Measurements from ENCODE around the gene RAET1L.
"Not testable (repeated sequence)": the region's sequence is repeated elsewhere in the genome, so short reads cannot be mapped to it uniquely, and the experiment has no call there.

RAET1L gene

GRCh38 chr6:150015281-150016001 is 9.9 kb downstream of the RAET1L start:
- not testable (repeated sequence) for DNase-seq

GRCh38 chr6:150014623-150015280 is 10.6 kb downstream of the RAET1L start:
- DNase-seq: not testable (repeated sequence)

- DNase-seq: not testable (repeated sequence)
Observed at GRCh38 chr6:150013785-150014622, 11.3 kb downstream of the RAET1L start.

GRCh38 chr6:150012846-150013784 is 12.2 kb downstream of the RAET1L start:
- DNase-seq: not testable (repeated sequence)

GRCh38 chr6:150008588-150008987 is 16.7 kb downstream of the RAET1L start:
- DNase-seq: peak in 1 of 2 experiments; percentile 29

GRCh38 chr6:150006961-150007464 is 18.3 kb downstream of the RAET1L start:
- DNase-seq: peak in 1 of 2 experiments; percentile 30

GRCh38 chr6:150005761-150006651 is 19.3 kb downstream of the RAET1L start:
- no peak for DNase-seq

GRCh38 chr6:150004783-150005717 is 20.3 kb downstream of the RAET1L start:
- peak; percentile 85 to 87 for DNase-seq

GRCh38 chr6:150004101-150004782 is 21.1 kb downstream of the RAET1L start:
- DNase-seq: no peak

GRCh38 chr6:150003599-150003998 is 21.7 kb downstream of the RAET1L start:
- DNase-seq: not testable (repeated sequence)

- no peak for DNase-seq
Observed at GRCh38 chr6:150002710-150003109, 22.6 kb downstream of the RAET1L start.

GRCh38 chr6:150001295-150002008 is 23.9 kb downstream of the RAET1L start:
- no peak for DNase-seq

GRCh38 chr6:149999636-150000035 is 25.7 kb downstream of the RAET1L start:
- no peak for DNase-seq

- no peak for DNase-seq
Observed at GRCh38 chr6:149995971-149996370, 29.4 kb downstream of the RAET1L start.

- no peak for DNase-seq
Observed at GRCh38 chr6:149995235-149995750, 30.0 kb downstream of the RAET1L start.

- no peak for DNase-seq
Observed at GRCh38 chr6:149991838-149992237, 33.5 kb downstream of the RAET1L start.

GRCh38 chr6:149991472-149991795 is 33.9 kb downstream of the RAET1L start:
- not testable (repeated sequence) for DNase-seq

All from stimulated activated CD4-positive, alpha-beta T cell treated with anti-CD3 and anti-CD28 coated beads, Interleukin-4, amount 100 ng/mL, for 4 hours (primary cell).